Activated CD4-positive, alpha-beta T cell treated with anti-CD3 and anti-CD28 coated beads, Interleukin-2, amount 50 U/mL, for 48 hours (primary cell): Measurements from ENCODE around the gene RFX7.

ENCODE experiments used
- DNase-seq, 2 experiments: peaks; one replicate each; pipeline ENCODE4 v3.0.0-alpha.2; 2020

The RFX7 gene

GRCh38 chr15:56244038-56244810, 545 bp upstream of the RFX7 start:
- DNase-seq, result peak; percentile 37 to 53

- no peak for DNase-seq
Observed at GRCh38 chr15:56242576-56243162, 1.0 kb downstream of the RFX7 start.

- no peak for DNase-seq
Observed at GRCh38 chr15:56241374-56242105, 2.1 kb downstream of the RFX7 start.

GRCh38 chr15:56240390-56240789, 3.3 kb downstream of the RFX7 start:
- no peak for DNase-seq

- no peak for DNase-seq
Observed at GRCh38 chr15:56236197-56236596, 7.5 kb downstream of the RFX7 start.

GRCh38 chr15:56234804-56235203, 8.9 kb downstream of the RFX7 start:
- no peak for DNase-seq

- no peak for DNase-seq
Observed at GRCh38 chr15:56233549-56233948, 10.1 kb downstream of the RFX7 start.

GRCh38 chr15:56232058-56232457, 11.6 kb downstream of the RFX7 start:
- no peak for DNase-seq

GRCh38 chr15:56228854-56229253, 14.8 kb downstream of the RFX7 start:
- DNase-seq, result no peak

GRCh38 chr15:56228352-56228751, 15.3 kb downstream of the RFX7 start:
- no peak for DNase-seq

GRCh38 chr15:56227780-56228179, 15.9 kb downstream of the RFX7 start:
- no peak for DNase-seq

- no peak for DNase-seq
Observed at GRCh38 chr15:56227306-56227705, 16.4 kb downstream of the RFX7 start.

- no peak for DNase-seq
Observed at GRCh38 chr15:56225520-56225919, 18.2 kb downstream of the RFX7 start.

GRCh38 chr15:56222302-56222701, 21.4 kb downstream of the RFX7 start:
- no peak for DNase-seq

- no peak for DNase-seq
Observed at GRCh38 chr15:56217341-56217740, 26.3 kb downstream of the RFX7 start.

GRCh38 chr15:56215769-56216168, 27.9 kb downstream of the RFX7 start:
- no peak for DNase-seq

GRCh38 chr15:56211960-56212550, 31.6 kb downstream of the RFX7 start:
- DNase-seq, result no peak

GRCh38 chr15:56211064-56211463, 32.6 kb downstream of the RFX7 start:
- no peak for DNase-seq

- no peak for DNase-seq
Observed at GRCh38 chr15:56208641-56209155, 35.0 kb downstream of the RFX7 start.

- DNase-seq, result no peak
Observed at GRCh38 chr15:56208185-56208584, 35.5 kb downstream of the RFX7 start.

GRCh38 chr15:56207711-56208110, 36.0 kb downstream of the RFX7 start:
- DNase-seq, result no peak

- no peak for DNase-seq
Observed at GRCh38 chr15:56207092-56207491, 36.6 kb downstream of the RFX7 start.
